Breast epithelium (tissue), 3 donors: ENCODE data around the gene EPB41.

Source experiments
- POLR2A ChIP-seq: fragments of 450-650 bp; IDR thresholded peaks from one replicate; pipeline ENCODE4 v1.6.1; 2016; ENCODE audit warnings: antibody characterized with exemption, mild to moderate bottlenecking, moderate library complexity
- POLR2AphosphoS5 ChIP-seq, 3 donors: sonication (generic); formaldehyde crosslinking; IDR thresholded peaks; one replicate each; pipeline ENCODE4 v1.6.1; 2017; ENCODE audit warnings: antibody characterized with exemption in 3 of 3

DNA sequence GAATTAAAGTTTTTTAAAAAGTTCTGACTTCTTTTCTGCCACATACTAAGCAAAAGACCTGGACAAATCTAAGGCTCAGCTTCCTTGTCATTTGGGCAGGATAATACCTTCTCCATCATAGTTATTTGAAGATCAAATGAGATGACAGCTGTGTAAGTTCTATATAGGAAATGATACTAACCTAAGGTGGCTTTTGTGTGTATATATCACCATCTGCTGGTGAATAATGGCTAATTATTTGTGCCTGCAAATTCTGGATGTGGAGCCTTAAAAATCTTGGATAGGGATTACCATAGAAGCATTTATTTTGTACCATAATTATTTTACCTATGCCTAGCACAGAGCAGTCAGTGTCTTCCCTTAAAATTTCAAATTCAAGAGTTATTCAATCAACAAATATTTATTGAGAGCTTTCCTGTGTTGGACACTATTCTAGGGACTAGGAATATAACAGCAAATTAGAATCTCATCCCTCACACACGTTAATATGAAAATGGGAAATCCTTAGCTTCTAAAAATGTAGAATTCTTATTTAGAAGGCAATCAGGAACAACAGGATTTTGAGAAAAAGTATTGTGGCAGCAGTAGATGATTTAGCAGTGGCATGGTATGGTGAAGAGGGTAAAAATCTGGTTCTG, 119.6 kb downstream of the EPB41 start:
- TF ChIP-seq POLR2A (no peak), POLR2AphosphoS5 (IDR thresholded peaks at IDR 0.05) (no peak)
